HEK293 (cell line): ENCODE measurements around the gene PLPP1.

ENCODE experiments used
- CTCF ChIA-PET: fragments of 350-600 bp; formaldehyde crosslinking; extraction: SDS; loops from one replicate; lab custom pipeline; 2021; ENCODE audit warnings: antibody characterized with exemption; lab: Yijun Ruan, JAX
- POLR2A ChIA-PET: fragments of 300-600 bp; formaldehyde crosslinking; extraction: SDS; loops from one replicate; lab custom pipeline; 2020; ENCODE audit warnings: antibody characterized with exemption, inconsistent platforms; lab: Yijun Ruan, JAX
- H3K27ac ChIP-seq: fragments of 200-500 bp; sonication (Bioruptor generic); 2 replicates; pipeline ENCODE4 v1.5.1; 2014; ENCODE audit warnings: low read depth, low read length, control low read depth, inconsistent platforms; ENCODE audit errors: extremely low read depth
- H3K36me3 ChIP-seq, 2 experiments: fragments of 200-500 bp in 1 of 2; sonication (Bioruptor generic) in 1 of 2; 1 replicate in 1 of 2; 2 replicates in 1 of 2; pipeline ENCODE4 v1.5.1; 2014 to 2017; ENCODE audit warnings: inconsistent platforms in 2 of 2, low read length in 2 of 2; ENCODE audit not compliant: control insufficient read depth in 2 of 2, insufficient read depth in 1 of 2
- H3K4me1 ChIP-seq: fragments of 200-500 bp; sonication (Bioruptor generic); 2 replicates; pipeline ENCODE4 v1.5.1; 2014; ENCODE audit warnings: mild to moderate bottlenecking, low read length, inconsistent platforms; ENCODE audit not compliant: control insufficient read depth, insufficient read depth
- H3K4me3 ChIP-seq: 2 replicates; pipeline ENCODE4 v1.5.1; 2011; ENCODE audit warnings: low read depth, mild to moderate bottlenecking, control low read depth, low read length, moderate library complexity
- H3K9me3 ChIP-seq: fragments of 200-500 bp; sonication (Bioruptor generic); 2 replicates; pipeline ENCODE4 v1.5.1; 2014; ENCODE audit warnings: low read depth, low read length, inconsistent platforms; ENCODE audit not compliant: control insufficient read depth, insufficient read depth
- BCL11A ChIP-seq: fragments of 450-650 bp; formaldehyde crosslinking; IDR thresholded peaks from 2 replicates; pipeline ENCODE4 v1.5.1; 2016; ENCODE audit warnings: low read depth, missing biosample characterization, missing genetic modification characterization
- CTCF ChIP-seq: fragments of 450-650 bp; formaldehyde crosslinking; IDR thresholded peaks from 2 replicates; pipeline ENCODE4 v1.5.1; 2016; ENCODE audit warnings: missing biosample characterization, missing genetic modification characterization
- GFI1B ChIP-seq: fragments of 450-650 bp; formaldehyde crosslinking; IDR thresholded peaks from 2 replicates; pipeline ENCODE4 v1.5.1; 2016; ENCODE audit warnings: missing biosample characterization, missing genetic modification characterization
- HIC1 ChIP-seq: fragments of 450-650 bp; formaldehyde crosslinking; IDR thresholded peaks from 2 replicates; pipeline ENCODE4 v1.5.1; 2016; ENCODE audit warnings: missing biosample characterization, missing genetic modification characterization
- KLF7 ChIP-seq: fragments of 450-650 bp; formaldehyde crosslinking; IDR thresholded peaks from 2 replicates; pipeline ENCODE4 v1.5.1; 2016; ENCODE audit warnings: missing biosample characterization, missing genetic modification characterization, borderline replicate concordance
- KLF9 ChIP-seq: fragments of 450-650 bp; formaldehyde crosslinking; IDR thresholded peaks from 2 replicates; pipeline ENCODE4 v1.5.1; 2016; ENCODE audit warnings: missing biosample characterization, missing genetic modification characterization, low read depth
- RBAK ChIP-seq: fragments of 450-650 bp; formaldehyde crosslinking; IDR thresholded peaks from 2 replicates; pipeline ENCODE4 v1.5.1; 2016; ENCODE audit warnings: missing biosample characterization, missing genetic modification characterization
- SALL2 ChIP-seq: fragments of 450-650 bp; formaldehyde crosslinking; IDR thresholded peaks from 2 replicates; pipeline ENCODE4 v1.5.0; 2017; ENCODE audit warnings: missing biosample characterization, mild to moderate bottlenecking, missing genetic modification characterization, borderline replicate concordance
- SP3 ChIP-seq: fragments of 450-650 bp; formaldehyde crosslinking; IDR thresholded peaks from 2 replicates; pipeline ENCODE4 v1.5.1; 2016; ENCODE audit warnings: missing biosample characterization, missing genetic modification characterization
- TRIM28 ChIP-seq: IDR thresholded peaks from 2 replicates; pipeline ENCODE4 v1.6.1; 2011; ENCODE audit warnings: low read length, control low read depth, borderline replicate concordance
- YY2 ChIP-seq: fragments of 450-650 bp; formaldehyde crosslinking; IDR thresholded peaks from 2 replicates; pipeline ENCODE4 v1.5.1; 2016; ENCODE audit warnings: missing biosample characterization, missing genetic modification characterization
- ZBTB7A ChIP-seq: fragments of 450-650 bp; formaldehyde crosslinking; IDR thresholded peaks from 2 replicates; pipeline ENCODE4 v1.5.1; 2016; ENCODE audit warnings: low read depth, missing biosample characterization, missing genetic modification characterization
- ZNF18 ChIP-seq: fragments of 450-650 bp; formaldehyde crosslinking; IDR thresholded peaks from 2 replicates; pipeline ENCODE4 v1.5.1; 2016; ENCODE audit warnings: missing biosample characterization, missing genetic modification characterization
- ZNF223 ChIP-seq: fragments of 450-650 bp; formaldehyde crosslinking; IDR thresholded peaks from 2 replicates; pipeline ENCODE4 v1.5.1; 2016; ENCODE audit warnings: missing biosample characterization, missing genetic modification characterization
- ZNF248 ChIP-seq: fragments of 450-650 bp; formaldehyde crosslinking; IDR thresholded peaks from 2 replicates; pipeline ENCODE4 v1.5.1; 2017; ENCODE audit warnings: missing biosample characterization, missing genetic modification characterization
- ZNF266 ChIP-seq: fragments of 450-650 bp; formaldehyde crosslinking; IDR thresholded peaks from 2 replicates; pipeline ENCODE4 v1.5.1; 2016; ENCODE audit warnings: missing biosample characterization, missing genetic modification characterization, low read depth
- ZNF341 ChIP-seq: fragments of 450-650 bp; formaldehyde crosslinking; IDR thresholded peaks from 2 replicates; pipeline ENCODE4; 2016; ENCODE audit warnings: low read depth, missing biosample characterization, missing genetic modification characterization
- ZNF350 ChIP-seq: fragments of 450-650 bp; formaldehyde crosslinking; IDR thresholded peaks from 2 replicates; pipeline ENCODE4 v1.5.0; 2017; ENCODE audit warnings: missing biosample characterization, mild to moderate bottlenecking, missing genetic modification characterization
- ZNF473 ChIP-seq: fragments of 450-650 bp; formaldehyde crosslinking; IDR thresholded peaks from 2 replicates; pipeline ENCODE4 v1.5.1; 2017; ENCODE audit warnings: missing biosample characterization, missing genetic modification characterization
- ZNF513 ChIP-seq: fragments of 450-650 bp; IDR thresholded peaks from 2 replicates; pipeline ENCODE4 v1.5.1; 2018; ENCODE audit warnings: missing biosample characterization, missing genetic modification characterization
- ZNF514 ChIP-seq: fragments of 450-650 bp; formaldehyde crosslinking; IDR thresholded peaks from 2 replicates; pipeline ENCODE4 v1.5.1; 2016; ENCODE audit warnings: missing biosample characterization, missing genetic modification characterization
- ZNF610 ChIP-seq: fragments of 450-650 bp; formaldehyde crosslinking; IDR thresholded peaks from 2 replicates; pipeline ENCODE4 v1.5.1; 2016; ENCODE audit warnings: missing biosample characterization, missing genetic modification characterization, borderline replicate concordance
- ZNF654 ChIP-seq: fragments of 450-650 bp; formaldehyde crosslinking; IDR thresholded peaks from 2 replicates; pipeline ENCODE4 v1.5.1; 2016; ENCODE audit warnings: low read depth, missing biosample characterization, missing genetic modification characterization
- ZNF76 ChIP-seq: fragments of 450-650 bp; formaldehyde crosslinking; IDR thresholded peaks from 2 replicates; pipeline ENCODE4; 2016; ENCODE audit warnings: low read depth, missing biosample characterization, missing genetic modification characterization, borderline replicate concordance
- ZNF843 ChIP-seq: fragments of 450-650 bp; formaldehyde crosslinking; IDR thresholded peaks from 2 replicates; pipeline ENCODE4 v1.5.1; 2016; ENCODE audit warnings: missing biosample characterization, missing genetic modification characterization
- ZSCAN16 ChIP-seq: fragments of 450-650 bp; formaldehyde crosslinking; IDR thresholded peaks from 2 replicates; pipeline ENCODE4 v1.5.1; 2016; ENCODE audit warnings: missing biosample characterization, missing genetic modification characterization
- ZSCAN23 ChIP-seq: fragments of 450-650 bp; formaldehyde crosslinking; IDR thresholded peaks from 2 replicates; pipeline ENCODE4 v1.5.1; 2016; ENCODE audit warnings: missing biosample characterization, missing genetic modification characterization

PLPP1 gene

DNA sequence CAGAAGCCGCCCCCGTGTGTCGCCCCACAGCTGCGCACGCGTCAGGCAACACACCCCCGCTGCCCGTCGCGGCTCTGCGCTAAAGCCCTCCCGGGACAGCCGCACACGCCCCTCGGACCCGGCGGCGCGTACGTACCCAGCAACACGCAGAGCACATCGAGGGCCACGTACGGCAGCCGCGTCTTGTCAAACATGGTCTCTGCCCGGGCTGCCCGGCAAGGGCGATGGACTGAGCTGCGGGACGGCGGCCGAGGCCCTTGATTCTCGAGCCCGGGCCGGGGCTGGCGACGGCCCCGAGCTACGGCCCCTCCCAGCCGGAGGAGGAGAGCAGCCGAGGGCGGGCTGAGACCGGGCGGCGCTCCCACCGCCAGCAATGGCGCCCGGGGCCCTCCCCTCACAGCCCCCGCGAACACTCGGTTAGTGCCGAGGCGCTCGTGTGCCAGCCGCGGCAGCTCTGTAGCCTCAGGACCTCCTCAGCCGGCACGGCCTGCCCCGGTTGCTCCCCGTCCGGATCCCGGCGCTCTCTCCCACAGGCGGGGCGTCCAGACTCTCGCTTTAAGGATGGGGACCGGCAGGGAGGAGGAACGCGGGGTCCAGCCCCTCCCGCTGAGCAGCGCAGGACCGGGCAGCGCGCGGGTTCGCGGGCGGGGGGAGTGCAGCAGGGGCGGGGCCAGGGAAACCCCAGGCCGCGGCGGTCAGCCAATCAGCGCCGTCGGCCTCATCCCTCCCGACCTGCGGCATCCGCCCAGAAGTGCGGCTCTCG is at the start of gene PLPP1 (continued):
- TF ChIP-seq ZNF223 (tag by site-specific recombination) (peak; percentile 42; the same call in 1 of the 2 replicates), CTCF (peak; percentile 39; the same call in 1 of the 2 replicates), ZNF18 (tag by site-specific recombination) (0 out of 2 replicates have a peak, but pooled peaks have one; percentile 42), ZBTB7A (peak; percentile 71), ZNF610 (peak; percentile 92), YY2 (tag by site-specific recombination) (peak; percentile 76)

DNA sequence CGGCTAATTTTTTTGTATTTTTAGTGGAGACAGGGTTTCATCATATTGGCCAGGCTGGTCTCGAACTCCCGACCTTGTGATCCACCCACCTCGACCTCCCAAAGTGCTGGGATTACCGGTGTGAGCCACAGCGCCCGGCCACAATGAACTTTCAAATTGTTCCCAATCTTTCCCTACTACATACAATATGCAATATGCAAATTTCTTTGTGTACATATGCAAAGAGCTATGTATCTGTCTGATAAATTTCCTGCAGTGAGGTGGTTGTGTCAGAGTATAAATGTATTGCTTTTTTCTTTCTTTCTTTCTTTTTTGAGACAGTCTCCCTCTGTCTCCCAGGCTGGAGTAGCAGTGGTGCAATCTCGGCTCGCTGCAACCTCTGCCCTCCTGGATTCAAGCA is 48.8 kb upstream of the PLPP1 start:
- Histone ChIP-seq H3K4me1 (no peaks in the 10 kb centered on the region), H3K27ac (no peak overlapping the region), H3K9me3 (no peaks in the 10 kb centered on the region)
- ChIA-PET POLR2A (no interaction called here), CTCF (interaction anchor here (0.6 kb wide), 1 partner anchor 628 kb away, joined by 4 read pairs; no protein-coding TSS in a partner anchor)
- TF ChIP-seq ZNF843 (no peak), ZNF248 (tag by site-specific recombination) (no peak), ZNF341 (no peak), KLF9 (no peak), HIC1 (no peak), ZSCAN23 (no peak), ZNF654 (no peak), ZNF350 (tag by site-specific recombination) (no peak), KLF7 (tag by site-specific recombination) (no peak), RBAK (tag by site-specific recombination) (no peak)
- TF ChIP-seq, all 188 proteins: peak for 0
- Histone ChIP-seq H3K36me3 (no peaks in the 10 kb centered on the region), H3K4me3 (no peak overlapping the region)

DNA sequence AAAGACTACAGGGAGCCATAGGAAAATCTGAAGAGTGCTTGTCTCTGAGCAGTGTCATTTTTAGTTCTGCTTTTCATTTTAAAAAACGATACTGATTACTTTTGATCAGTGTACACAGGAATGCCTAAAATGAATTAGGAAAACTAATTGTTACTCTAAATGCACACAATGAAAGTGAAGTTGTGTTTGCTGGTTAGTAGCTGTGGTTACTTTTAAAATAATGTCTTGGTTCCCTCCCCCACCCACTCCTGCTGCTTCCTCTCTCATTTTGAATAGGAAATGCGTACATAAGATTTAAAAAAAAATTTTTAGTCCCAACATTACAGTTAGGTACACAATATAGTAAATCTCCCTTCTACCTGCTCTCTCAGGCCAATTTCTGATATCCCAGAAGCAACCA is 47.5 kb upstream of the PLPP1 start:
- CTCF ChIA-PET: no interaction called here
- POLR2A ChIA-PET: no interaction called here

More for the DNA sequence above, 47.5 kb upstream of the PLPP1 start:
- TF ChIP-seq SALL2 (tag by site-specific recombination): no peak
- no peak for TF ChIP-seq ZNF513 (tag by site-specific recombination)
- TF ChIP-seq ZNF514 (tag by site-specific recombination): no peak
- TF ChIP-seq ZNF76 (tag by site-specific recombination): no peak
- no peak for TF ChIP-seq TRIM28
- no peak for TF ChIP-seq BCL11A (tag by site-specific recombination)
- TF ChIP-seq ZNF473 (tag by site-specific recombination): no peak
- no peak for TF ChIP-seq ZSCAN16
- no peak for TF ChIP-seq ZNF341
- no peak for TF ChIP-seq ZNF248 (tag by site-specific recombination)
- no peak for TF ChIP-seq SP3 (tag by site-specific recombination)
- TF ChIP-seq ZNF266 (tag by site-specific recombination): no peak
- no peak for TF ChIP-seq GFI1B
- Histone ChIP-seq H3K36me3 (no peaks in the 10 kb centered on the region), H3K27ac (no peak overlapping the region), H3K4me1 (no peaks in the 10 kb centered on the region), H3K9me3 (no peaks in the 10 kb centered on the region), H3K4me3 (no peak overlapping the region)
